Measurements from ENCODE around the gene DNER.
"Not testable (repeated sequence)": the region's sequence is repeated elsewhere in the genome, so short reads cannot be mapped to it uniquely, and the experiment has no call there.

DNER gene

DNA sequence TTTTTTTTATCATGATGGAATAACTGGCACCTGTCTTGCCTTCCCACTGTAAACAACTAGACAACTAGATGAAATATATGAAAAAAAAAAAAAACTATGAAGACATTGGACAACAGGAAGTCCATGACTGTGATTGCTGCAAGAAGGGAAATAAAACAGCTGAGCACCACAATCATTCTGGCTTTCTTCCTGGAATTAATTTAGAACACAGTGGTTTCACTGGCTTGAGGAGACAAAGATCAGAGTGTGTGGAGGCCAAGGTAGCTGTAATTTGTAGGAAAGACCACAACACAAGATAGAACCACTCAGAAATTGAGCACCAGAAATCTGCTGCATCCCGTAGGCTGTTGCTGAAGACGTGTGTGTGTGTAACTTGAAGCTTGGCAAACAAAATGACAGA, 322.2 kb downstream of the DNER start:
- DNase-seq (ENCODE audit: low read depth in 2 of 2) = no peak

DNA sequence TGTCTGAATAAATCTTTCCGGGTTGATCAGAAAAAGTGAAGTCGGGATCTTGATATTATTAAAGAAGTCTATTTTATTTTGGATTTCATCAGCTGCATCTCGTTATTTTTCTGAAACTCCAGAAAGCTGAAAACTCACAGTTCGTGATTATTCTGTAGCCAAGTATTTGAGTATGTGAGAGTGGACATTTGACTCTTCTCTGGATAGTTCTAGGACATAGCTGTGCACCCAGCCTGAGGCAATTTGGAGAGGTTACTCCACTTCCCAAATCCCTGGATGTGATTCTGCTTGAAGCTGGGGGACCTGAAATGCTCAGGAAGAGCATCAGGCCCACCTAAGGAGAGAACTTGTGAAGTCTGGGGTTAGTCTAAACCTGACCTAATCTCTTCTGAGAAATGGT, 325.6 kb downstream of the DNER start:
- no peak for DNase-seq (ENCODE audit: low read depth in 2 of 2)

DNA sequence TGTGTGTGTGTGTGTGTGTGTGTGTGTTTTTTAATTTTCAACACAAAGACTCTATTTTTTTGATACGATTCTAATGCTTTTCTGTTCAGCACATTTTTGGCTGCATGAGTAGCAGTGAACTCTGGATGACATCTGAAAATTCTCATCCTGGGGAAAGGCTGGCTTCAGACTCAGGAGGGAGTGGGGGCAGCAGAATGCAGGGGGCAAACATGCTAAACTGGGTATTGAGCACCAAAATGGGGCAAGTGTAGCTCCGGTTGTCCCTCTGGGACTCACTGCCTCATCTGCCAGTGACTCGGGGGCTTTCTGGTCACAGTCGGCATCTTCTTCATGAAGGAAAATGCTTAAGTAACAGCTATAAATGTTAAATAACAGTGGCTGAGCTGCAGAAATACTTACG, 326.5 kb downstream of the DNER start:
- DNase-seq (ENCODE audit: low read depth in 2 of 2) = no peak

DNA sequence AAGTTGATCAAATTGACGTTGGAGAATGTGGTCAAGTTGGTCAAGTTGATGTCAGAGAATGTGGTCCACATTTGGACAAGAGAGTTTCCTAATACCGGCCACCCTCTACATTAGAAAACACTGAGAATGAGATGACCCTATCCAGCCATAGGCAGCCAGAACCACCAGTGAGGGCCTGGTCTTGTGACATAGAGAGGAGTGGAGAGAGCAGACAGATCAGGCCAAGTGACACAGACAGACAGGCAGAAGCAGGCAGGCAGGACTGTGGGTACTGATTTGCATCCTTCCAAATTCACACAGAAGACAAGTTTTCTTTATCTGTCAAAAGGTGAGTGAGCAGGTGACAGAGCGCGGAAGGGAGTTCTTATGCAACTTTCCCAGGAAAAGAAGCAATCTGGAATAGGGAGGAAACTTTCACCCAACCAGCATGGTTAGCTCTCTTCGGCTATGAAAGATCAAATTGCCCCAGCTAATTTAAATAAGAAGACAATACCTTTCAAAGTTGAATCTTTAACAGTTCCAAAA, 334.2 kb downstream of the DNER start:
- no peak for DNase-seq (ENCODE audit: low read depth in 2 of 2)

DNA sequence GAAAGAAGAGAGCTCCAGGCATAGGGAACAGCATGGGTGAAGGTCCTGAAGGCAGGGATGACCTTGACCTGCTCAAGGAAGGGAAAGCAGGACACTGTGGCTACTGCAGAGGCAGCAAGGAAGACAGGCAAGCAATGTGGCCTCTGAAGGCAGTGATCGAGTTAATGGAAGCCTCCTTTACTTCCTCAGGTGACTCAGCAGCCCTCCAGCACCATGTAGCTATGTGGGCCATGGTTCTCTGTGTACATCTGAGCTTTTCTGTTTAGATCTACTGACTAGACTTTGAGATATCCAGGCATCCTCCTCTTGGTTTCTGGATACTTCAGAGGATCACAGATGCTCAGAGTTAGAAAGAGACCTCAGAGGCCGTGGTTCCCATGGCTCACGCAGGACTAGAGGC, 336.0 kb downstream of the DNER start:
- no peak for DNase-seq (ENCODE audit: low read depth in 2 of 2)

DNA sequence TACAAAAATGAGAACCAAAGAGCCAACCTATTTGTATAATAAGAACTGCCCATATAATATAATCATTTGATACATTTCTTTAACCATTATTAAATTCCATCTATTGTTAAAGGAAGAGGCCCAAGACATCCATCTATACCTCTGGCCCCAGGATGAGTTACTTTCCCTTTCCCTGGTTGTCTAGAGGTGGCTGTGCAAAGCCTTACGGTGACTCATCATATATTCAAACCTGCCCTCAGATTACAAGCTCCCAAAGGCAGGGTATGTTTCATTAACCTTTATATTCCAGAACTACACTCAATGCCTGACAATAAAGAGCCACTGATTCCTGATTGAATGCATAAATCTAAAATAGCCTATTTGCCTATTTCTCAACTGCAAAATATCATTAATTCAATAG, 337.5 kb downstream of the DNER start:
- no peak for DNase-seq (ENCODE audit: low read depth in 2 of 2)

DNA sequence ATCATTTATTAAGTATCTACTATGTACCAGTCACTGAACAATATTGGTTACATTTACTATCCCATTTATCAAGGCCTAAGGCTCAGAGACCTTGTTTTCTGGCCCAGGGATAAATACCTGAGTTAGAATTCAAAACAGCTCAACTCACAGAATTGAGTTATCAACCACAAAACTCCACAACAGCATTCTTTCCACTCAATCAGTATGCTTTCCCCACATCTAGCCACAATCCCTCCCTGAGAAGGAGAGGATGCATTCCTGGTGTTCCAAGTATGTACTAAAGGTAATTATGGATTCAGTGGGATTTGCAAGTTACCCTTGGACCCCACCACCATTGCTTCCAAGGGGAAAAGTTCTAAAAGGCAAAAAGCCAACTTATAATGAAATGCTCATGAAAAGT, 339.1 kb downstream of the DNER start:
- no peak for DNase-seq (ENCODE audit: low read depth in 2 of 2)

DNA sequence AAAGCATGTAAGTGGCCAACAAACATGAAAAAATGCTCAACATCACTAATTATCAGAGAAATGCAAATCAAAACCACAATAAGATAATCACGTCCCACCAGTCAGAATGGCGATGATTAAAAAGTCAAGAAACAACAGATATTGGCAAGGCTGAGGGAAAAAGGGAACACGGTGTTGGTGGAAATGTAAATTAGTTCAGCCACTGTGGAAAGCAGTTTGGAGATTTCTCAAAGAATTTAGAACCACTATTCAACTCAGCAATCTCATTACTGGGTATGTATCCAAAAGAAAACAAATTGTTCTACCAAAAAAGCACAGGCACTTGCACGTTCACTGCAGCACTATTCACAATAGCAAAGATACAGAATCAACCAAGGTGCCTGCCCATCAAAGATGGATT, 341.0 kb downstream of the DNER start:
- DNase-seq (ENCODE audit: low read depth in 2 of 2) = not testable (repeated sequence)

DNA sequence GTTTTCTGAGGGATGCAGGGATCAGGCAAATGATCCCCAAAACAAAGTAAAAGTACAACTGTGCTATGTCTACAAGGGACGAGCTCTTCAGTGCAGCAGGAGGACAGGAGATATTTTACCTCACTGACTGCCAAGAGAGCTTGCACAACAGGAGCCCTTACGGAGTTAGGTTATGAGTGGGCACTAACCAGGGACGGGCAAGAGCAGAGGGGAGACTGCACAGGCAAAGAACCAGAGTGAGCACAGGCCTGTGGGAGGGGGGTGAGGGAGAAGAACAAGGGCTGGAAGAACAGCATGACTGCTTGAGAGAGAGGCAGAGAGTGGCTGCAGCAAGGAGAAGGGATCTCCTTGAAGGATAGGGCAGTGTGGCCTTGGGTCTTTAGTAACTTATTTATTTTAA, 342.1 kb downstream of the DNER start:
- no peak for DNase-seq (ENCODE audit: low read depth in 2 of 2)

DNA sequence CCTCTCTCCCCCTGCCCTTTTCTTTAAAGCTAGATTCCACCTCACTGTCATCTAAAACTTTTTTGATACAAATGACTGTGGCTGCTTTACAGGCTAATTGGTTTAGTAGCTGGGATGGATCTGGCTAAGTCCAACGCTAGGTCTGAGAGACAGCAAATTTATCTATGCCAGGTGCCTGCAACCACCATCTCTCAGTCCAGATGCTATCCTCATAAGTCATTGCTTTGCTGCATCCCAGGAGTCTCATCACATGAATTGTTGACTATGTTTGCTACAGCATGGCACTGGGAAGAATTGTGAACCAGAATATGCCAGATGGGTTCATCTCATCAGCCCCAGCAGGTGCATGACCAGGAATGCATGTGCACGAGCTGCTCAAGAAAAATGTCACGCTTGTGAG, 343.3 kb downstream of the DNER start:
- DNase-seq (ENCODE audit: low read depth in 2 of 2) = no peak

DNA sequence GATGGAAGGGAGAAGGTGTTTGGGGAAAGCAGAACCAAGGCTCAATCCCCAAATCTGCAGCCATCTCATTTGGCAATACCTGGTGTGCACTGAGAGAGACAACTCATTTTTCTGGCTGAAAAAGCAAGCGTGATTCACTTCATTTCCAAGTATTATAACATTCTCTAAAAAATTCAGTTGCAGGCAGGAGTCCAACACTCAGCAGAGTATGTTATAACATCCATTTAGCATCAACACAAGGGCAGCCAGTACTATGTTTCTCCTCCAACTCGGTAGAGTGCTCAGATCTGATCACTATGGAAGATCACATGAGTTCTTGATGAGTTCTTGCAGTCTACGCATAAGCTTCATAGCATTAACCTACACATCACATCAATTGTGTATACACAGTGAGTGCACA, 343.8 kb downstream of the DNER start:
- DNase-seq (ENCODE audit: low read depth in 2 of 2) = no peak

DNA sequence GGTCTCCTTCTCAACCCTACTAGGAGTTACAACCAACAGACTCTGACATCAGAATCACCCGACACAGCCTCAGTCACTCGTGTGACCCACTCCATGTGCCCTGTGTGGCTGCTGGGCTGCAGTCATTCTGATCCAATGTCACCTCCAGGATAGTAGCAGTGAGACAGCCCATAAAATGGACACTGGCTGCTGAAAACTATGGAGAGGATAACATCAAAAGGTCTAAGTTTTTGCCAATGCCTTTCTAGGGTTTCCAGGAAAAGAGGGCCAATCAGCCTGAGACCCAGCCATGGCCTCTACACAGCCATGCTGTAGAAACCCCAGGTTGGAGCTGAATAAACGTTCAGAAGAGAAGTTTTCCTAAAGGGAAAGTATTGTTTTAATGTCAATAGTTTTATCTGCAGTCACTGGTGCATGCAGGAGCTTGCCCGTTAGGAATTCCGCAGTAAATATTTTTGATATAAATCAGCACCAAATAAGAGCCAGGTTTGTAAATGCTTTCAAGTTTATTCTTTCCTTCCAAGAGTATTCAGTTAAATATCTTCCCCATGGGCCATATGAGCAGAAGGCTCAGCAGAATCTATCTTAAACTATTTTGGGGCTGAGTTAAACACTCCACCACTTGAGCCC, 351.1 kb downstream of the DNER start:
- no peak for DNase-seq (ENCODE audit: low read depth in 2 of 2)

DNA sequence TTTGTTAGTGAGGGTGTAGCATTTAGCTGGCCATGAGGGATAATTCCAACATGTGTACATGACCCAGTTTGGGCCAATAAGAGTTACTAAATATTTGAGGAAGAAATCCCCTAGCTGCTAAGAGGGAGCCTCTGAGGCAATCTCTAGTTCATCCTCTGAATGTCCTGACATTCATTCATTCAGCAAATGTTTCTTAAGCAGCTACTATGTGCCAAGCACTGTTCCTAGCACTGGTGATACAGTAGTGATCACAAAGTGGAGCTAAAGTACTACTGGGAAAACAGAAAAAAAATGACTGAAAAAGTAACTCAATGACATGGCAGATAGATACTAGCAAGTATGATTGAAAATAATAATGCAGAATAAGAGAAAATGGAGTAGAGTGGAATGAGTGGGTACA, 363.5 kb downstream of the DNER start:
- DNase-seq (ENCODE audit: low read depth in 2 of 2) = no peak

DNA sequence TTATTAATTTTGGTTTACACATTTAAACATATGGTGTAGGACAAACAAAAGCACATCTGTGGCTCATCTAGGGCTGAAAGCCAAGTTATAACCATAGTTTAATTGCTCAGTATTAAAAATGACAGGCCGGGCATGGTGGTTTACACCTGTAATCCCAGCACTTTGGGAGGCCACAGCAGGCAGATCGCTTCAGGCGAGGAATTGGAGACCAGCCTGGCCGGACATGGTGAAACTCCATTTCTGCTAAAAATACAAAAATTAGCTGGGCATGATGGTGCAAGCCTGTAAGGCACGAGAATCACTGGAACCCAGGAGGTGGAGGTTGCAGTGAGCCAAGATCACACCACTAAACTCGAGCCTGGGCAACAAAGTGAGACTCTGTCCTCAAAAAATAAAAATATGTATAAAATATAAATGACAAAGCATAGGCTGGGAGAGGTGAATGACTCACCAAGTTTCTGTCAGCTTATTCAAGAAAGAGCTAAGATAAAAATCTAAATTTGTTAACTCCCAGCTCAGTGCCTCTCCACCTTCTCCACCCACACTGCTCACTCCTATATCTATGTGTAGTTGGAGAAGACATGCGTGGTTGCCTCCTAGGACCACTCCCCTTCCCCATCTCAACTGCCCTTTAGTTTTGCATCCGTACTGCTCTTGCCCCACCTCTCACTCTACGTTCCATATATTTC, 364.1 kb downstream of the DNER start:
- DNase-seq (ENCODE audit: low read depth in 2 of 2) = no peak

DNA sequence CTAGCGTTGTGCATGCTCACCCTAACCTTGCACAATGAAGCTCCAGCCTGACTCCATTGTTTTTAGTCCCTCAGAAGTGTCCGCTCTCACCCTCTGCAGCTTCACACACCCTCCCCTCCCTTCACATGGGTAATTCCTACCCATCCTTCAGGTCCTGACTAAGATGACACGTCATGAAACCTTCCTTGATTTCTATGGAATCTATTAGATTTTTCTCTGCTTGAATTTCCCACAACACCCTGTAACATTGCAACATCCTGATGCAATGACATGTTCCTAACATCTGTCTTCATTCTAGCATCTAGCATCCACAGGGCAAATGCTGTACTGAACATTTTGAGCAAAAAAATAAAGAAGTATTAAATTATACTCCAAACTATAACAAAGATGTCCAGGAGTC, 366.2 kb downstream of the DNER start:
- DNase-seq (ENCODE audit: low read depth in 2 of 2) = no peak

DNA sequence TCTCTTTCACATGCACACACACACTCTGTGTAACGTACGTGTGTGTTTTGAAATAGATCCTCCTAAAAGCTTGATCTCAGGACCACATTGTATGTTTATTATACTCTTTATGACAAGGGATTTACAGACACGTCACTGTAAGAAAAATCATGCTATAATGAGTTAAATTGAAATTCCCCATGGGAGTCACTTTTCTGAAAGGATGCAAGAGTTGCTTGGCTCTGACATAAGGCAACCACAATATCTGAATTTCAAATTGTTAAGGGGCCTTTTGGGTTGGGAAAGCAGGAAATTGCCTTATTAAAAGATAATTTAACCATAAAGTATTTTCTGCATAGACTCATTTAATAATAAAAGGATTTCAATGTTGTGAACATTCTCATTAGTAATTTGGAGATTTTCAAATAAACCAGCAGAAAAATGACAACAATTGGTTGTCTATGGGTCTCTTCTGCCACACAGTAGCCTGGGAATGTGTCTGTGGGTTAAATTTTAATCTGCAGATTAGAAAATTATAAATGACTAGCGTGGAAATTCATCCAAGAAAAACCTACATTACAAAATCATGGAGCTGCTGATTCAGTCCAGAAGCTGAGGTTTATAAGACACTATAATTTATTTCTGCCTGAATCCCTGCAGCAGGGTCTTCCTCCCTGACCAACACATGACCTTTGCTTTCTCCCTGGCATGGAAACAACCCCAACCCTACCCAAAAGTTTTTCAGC, 367.4 kb downstream of the DNER start:
- DNase-seq (ENCODE audit: low read depth in 2 of 2) = no peak

DNA sequence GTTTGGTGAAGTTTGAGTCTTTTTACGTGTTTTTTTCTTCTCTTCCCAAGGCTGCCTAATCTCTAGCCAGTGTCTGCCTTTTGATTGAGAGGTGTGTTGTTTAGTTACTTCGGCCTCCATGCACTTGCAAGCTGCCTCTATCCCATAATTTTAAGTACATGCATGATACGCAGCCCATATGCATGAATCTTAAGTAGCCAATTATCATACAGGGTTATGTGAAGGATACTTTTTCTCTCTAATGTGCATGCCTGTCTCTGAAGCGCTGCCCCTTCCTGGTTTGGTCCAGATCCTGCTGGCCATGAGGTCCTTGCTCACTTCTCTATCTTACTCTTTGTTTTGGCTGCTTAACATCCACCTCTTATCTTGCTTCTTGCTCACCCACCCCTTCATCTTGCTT, 369.4 kb downstream of the DNER start:
- DNase-seq (ENCODE audit: low read depth in 2 of 2) = no peak

DNA sequence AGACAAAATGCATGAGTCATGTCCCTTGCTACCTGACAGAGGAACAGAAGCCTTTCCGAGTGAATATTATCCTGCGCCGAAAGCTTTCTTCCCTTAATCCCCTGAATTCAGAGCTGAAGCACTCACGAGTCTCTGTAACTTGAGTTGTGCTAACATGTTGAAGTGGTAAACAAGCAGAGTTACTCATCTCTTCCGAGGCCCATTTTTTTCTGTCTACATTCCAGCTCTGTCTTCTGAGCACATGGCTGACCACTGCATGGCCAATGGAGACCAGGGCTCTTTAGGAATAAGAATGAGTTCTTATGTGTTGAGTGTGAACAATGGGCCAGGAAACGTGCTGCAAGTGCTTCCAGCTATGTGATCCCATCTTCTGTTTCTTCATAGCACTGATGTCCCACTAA, 370.2 kb downstream of the DNER start:
- DNase-seq (ENCODE audit: low read depth in 2 of 2) = no peak

DNA sequence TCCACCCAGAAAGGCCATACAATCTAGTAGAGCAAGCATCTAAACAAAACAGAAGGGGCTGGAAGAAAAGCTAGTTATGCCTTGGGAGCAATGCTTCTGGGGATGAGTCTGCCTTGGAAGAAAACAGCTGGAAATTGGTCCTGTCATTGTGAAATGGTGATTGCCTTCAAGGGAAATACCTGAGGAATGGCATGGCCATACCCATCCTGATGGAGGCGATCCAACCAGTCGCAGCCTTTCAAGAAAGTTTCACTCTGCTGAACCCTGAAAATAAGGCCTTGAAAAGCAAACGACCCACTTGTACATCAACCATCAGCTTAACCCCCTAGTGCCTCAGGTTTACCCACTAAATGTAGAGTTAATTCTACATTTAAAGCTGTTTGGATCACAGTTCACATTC, 370.7 kb downstream of the DNER start:
- no peak for DNase-seq (ENCODE audit: low read depth in 2 of 2)

DNA sequence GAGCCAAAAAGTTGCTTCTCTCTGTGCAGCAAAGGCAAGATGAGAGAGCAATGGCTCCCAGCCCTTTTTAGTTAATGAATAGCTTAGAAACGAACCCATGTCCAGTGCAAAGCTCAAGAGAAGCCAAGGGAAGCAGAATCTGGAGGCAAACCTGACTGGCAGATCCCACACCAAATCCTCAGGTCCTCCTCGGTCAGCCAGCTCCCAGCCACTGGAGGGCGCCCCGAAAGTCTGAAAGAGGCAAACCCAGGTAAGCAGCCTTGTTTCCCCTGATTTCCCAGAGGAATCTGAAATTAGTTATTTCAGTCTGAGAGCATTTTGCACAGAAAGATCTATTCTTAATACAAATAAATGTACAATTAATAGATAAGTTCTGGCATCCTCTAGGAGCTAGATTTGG, 372.0 kb downstream of the DNER start:
- DNase-seq (ENCODE audit: low read depth in 2 of 2) = peak in 1 of 2 donors; percentile 1

DNA sequence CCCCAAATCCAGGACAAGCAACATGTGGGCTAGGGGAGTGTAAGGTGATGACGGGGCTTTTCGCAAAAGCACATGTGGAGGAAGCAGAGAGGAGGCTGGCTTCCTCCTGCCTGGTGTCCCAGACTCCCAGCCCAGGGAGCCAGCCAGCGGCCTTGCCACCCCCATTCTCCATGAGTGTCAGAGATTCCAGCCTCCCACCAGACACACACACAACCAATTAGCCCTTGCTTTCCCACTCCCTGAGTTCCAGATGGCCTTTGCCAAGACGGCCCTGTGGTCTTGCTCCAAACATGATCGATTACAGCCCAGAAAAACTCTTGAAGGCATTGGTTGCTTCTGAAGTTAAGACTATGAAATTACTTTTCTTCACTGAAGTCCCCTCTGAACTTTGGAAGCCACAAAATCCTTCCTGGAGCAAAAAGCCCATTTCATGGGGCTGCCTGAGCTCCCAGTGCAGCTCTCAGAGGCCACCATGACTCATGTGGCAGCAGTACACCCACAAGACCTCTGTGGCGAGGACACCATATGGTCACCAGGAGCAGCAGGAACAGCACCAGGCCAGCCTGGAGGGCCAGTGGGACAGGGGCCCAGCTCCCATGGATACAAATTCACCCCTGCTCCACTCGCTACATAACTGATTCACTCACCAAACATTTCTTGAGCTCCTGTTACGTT, 374.1 kb downstream of the DNER start:
- DNase-seq (ENCODE audit: low read depth in 2 of 2) = no peak

DNA sequence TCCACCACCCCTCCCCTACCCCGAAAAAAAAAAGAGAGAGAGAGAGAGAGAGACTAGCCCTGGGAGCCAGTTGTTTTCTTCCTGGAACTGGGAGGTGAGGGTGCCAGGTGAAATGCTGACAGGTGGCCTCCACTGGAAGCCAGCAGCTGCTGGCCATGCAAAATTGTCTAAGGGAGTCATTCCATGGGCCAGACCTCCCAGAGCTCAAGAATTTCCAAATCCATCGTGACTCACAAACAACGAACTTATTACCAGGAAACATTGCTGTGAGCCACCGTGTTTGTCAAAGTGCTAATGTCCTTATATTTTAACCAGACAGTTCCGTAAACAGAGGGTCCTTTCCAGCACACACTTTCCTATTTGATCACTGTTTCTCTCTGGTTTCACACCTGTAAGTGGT, 374.7 kb downstream of the DNER start:
- DNase-seq (ENCODE audit: low read depth in 2 of 2) = no peak

DNA sequence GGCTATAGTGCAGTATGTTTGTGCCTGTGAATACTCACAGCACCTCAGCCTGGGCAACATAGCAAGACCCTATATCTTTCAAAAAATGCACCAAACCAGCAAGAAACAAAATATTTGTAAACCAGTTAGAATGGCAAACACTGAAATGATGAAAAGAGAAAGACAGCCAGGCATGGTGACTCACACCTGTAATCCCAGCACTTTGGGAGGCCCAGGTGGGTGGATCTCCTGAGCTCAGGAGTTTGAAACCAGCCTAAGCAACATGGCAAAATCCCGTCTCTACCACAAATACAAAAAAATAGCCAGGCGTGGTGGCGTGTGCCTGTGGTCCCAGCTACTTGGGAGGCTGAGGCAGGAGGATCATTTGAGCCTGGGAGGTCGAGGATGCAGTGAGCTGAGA, 375.2 kb downstream of the DNER start:
- not testable (repeated sequence) for DNase-seq (ENCODE audit: low read depth in 2 of 2)
